GM12801 (cell line): ENCODE measurements around the gene PDF.

Experiments
- TF ChIP-seq, protein P1 (sequence below): IDR thresholded peaks from one replicate; pipeline ENCODE4 v1.5.1; 2011; ENCODE audit warnings: control low read depth; ENCODE audit not compliant: insufficient read length; ENCODE audit errors: extremely low read depth

The PDF gene

DNA sequence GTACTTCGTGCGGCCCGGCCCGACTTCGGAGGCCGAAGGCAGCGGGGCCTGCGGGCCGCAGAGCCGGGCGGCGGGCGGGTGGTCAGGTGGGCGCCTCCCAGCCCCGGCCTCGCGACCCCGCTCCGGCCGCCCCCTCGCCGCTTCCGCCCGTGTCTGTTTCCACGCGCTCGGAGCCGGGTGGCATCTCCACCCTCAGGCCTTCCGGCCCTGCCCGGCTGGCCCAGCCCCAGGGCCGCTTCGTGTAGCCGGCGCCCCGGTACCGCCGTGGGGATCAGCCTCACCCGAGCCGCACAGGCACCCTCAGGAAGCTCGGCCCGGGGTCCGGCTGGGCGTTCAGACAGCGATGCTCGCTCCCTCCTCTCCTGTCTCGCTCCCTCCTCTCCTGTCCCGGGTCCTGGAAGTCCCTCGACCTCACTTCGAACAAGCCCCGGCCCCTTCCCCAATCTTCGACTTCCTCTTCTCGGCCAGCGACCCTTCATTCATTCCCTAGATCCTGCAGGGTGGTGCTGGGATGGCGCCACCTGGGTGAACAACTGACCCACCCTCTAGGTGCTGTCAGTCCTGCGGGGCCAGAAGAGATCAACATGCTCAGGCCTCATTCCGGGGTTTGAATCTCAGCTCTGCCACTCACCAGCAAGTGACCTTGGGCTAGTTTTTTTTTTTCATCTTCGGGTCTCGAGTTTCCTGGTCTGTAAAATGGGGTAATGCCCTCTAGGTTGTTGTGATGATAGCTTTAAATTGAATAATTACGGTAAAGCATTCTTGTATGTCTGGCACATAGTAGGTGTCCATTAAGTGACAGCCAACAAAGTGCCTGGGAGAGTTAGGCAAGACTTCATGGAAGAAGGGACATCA lies 18.6 kb downstream of the PDF start:
- TF ChIP-seq, protein P1, sequence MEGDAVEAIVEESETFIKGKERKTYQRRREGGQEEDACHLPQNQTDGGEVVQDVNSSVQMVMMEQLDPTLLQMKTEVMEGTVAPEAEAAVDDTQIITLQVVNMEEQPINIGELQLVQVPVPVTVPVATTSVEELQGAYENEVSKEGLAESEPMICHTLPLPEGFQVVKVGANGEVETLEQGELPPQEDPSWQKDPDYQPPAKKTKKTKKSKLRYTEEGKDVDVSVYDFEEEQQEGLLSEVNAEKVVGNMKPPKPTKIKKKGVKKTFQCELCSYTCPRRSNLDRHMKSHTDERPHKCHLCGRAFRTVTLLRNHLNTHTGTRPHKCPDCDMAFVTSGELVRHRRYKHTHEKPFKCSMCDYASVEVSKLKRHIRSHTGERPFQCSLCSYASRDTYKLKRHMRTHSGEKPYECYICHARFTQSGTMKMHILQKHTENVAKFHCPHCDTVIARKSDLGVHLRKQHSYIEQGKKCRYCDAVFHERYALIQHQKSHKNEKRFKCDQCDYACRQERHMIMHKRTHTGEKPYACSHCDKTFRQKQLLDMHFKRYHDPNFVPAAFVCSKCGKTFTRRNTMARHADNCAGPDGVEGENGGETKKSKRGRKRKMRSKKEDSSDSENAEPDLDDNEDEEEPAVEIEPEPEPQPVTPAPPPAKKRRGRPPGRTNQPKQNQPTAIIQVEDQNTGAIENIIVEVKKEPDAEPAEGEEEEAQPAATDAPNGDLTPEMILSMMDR, result no peak

DNA sequence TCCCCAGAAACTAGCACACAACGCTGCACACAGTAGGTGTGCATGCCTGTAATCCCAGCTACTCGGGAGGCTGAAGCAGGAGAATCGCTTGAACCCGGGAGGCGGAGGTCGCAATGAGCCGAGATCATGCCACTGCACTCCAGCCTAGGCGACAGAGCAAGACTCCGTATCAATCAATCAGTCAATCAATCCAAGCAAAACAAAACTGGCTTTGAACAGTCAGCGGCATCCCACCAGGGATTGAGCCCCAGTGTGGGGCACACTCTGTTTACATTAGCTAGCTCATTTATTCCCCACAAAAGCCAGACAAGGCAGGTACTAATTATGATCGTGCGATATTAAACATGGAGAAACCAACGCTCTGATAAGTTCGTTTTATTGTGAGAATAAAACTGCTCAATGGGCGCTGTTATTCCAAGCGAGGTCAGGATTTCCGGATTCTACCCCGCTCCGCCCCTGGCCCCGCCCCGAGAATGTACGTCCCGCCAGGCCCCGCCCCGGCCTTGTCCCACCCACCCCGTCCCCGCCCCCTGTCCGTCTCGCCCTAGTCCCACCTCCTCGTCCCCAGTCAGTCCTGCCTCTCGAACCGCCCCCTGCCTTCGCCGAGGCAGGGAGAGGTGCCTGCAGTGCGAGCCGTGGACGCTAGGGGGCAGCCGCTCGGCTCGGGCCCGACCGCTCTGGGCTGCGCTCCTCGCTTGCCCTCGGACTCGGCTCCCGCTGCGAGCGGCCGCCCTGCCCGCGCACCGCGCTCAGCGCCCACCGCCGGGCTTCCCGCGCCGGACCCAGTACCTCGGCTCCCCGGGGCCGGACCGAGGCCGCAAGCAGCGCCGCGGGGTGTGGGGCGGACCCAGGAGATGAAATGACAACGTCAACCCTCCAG lies 19.5 kb downstream of the PDF start, which contains the start of gene VPS4A:
TSS of gene VPS4A (plus strand) at position 698 of the 880 bp plus-strand sequence. CDS start at position 860, 162 bp downstream.
- TF ChIP-seq, protein P1, result peak; percentile 1

DNA sequence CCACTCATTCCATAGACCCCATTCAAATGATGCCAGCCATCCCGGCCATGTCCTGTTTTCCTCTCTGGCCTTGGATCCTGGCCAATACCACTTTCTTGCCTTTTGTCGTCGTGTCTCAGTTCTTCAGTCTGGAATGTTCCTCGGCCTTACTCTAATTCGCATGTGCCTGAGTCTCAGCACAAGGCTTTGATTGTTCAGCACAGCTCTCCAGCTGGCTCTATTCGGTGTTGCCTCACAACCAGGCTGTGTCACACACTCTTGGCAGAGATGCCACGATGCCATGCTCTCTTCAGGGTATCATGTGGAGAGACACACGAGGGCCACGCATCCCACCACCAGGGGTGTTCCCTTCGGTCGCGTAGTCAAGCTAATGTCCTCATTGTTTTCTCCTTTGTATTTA lies 21.1 kb downstream of the PDF start:
- TF ChIP-seq, protein P1, result no peak

DNA sequence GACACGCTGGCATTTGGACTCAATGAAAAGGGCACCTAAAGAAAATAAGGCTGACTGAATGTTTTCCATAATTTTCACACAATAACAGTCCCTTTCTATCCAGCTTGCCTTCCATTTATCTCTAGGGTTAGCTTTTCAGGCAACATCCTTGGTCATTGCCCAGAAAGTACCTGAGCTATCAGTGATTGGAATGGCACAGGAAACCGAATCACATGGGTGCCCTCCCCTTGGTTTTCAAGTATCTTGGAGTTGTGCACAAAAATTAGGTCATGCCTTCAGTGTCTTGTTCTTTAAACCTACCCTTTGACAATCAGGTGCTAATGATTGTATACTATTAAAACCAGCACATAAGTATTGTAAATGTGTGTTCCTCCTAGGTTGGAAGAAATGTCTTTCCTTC lies 22.5 kb downstream of the PDF start:
- TF ChIP-seq, protein P1, result no peak

DNA sequence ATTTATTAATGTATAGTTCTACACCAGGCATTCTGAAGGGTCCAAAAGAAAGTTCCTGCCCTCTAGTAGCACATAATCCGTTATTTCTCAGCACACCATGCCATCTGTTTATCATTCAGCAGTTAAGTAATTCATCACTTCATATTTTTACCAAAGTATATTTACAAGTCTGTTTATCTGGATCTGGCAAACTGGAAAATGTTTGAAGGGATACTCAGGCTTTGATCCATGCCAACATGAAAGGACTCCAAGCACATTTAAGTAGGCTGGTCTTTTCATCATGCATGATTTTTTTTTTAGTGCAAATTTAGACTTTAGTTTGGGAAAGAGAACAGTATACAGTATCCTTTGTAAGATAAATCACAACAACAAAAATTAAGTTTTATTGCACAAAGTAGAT lies 23.3 kb downstream of the PDF start:
- TF ChIP-seq, protein P1, result no peak

DNA sequence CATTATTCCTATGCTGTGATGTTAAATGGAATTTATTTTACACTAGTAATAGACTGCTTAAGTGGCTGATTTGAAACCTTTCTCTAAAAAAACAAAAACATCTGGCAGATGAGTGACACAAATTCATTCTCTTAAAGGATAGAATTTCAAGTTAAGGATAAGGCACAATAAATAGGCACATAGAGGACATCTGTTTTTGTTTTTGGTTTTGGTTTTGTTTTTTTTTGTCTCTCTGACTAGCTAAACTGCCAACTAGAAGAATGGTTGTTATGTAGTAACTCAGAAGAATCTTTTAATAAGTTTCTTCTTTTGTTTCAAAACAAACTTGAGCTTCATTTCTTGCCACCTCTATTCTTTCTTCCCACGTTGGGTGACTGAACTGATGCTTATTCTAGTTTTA lies 24.4 kb downstream of the PDF start:
- TF ChIP-seq, protein P1, result no peak

DNA sequence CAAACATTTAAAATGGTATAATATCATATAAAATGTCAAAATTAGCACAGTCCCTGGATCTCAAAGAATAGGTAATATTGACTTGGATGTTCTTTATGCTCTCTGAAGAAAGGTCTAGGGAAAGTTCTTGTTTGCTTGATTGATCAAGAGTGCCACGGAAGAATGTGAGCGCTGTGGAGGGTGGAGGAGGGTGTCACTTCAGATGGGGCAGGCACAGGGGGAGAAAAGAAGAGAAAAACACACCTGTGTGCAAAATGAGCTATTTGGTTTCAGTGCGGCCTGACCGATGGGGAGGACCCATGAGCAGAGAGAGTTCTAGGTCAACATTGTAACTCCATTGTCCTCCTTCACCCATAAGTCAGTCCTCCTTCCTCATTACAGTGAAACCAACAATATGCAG lies 28.1 kb downstream of the PDF start:
- TF ChIP-seq, protein P1, result no peak
